Liver (tissue), 9 donors: ENCODE data around the gene BCAS1. TPM values are rescaled to one million over a fixed set of nuclear protein-coding genes. Genes with fewer than 3 reads are reported as not detected.
"Not testable (repeated sequence)": the region's sequence is repeated elsewhere in the genome, so short reads cannot be mapped to it uniquely, and the experiment has no call there.

Source experiments
- DNase-seq: peaks from one replicate; pipeline ENCODE4 v3.0.0-alpha.2; 2017; ENCODE audit warnings: low spot score
- H3K27ac ChIP-seq, 2 donors: one replicate each; pipeline ENCODE4 v1.7.0; 2013; ENCODE audit warnings: inconsistent platforms in 2 of 2, low read length in 2 of 2, control low read depth in 1 of 2, low read depth in 1 of 2, mild to moderate bottlenecking in 1 of 2
- H3K27me3 ChIP-seq, 4 donors: one replicate each; pipeline versions ENCODE4 v1.6.1 to v1.7.0; 2013; ENCODE audit warnings: low read length in 3 of 4, inconsistent platforms in 1 of 4, mild to moderate bottlenecking in 1 of 4, moderate library complexity in 1 of 4; ENCODE audit not compliant: control insufficient read depth in 4 of 4, insufficient read depth in 4 of 4
- H3K36me3 ChIP-seq, 4 donors: one replicate each; pipeline versions ENCODE4 v1.6.1 to v1.7.0; 2013; ENCODE audit warnings: low read length in 3 of 4, mild to moderate bottlenecking in 3 of 4, low read depth in 1 of 4, moderate library complexity in 1 of 4; ENCODE audit not compliant: control insufficient read depth in 4 of 4, insufficient read depth in 3 of 4
- H3K4me1 ChIP-seq, 4 donors: one replicate each; pipeline versions ENCODE4 v1.6.1 to v1.7.0; 2013; ENCODE audit warnings: low read length in 3 of 4, mild to moderate bottlenecking in 3 of 4, moderate library complexity in 1 of 4; ENCODE audit not compliant: control insufficient read depth in 4 of 4, insufficient read depth in 4 of 4
- H3K4me3 ChIP-seq, 3 donors: one replicate each; pipeline versions ENCODE4 v1.6.1 to v1.7.0; 2013; ENCODE audit warnings: low read length in 3 of 3, control low read depth in 1 of 3, low read depth in 1 of 3, mild to moderate bottlenecking in 1 of 3
- H3K9ac ChIP-seq, 2 donors: one replicate each; pipeline ENCODE4 v1.7.0; 2013; ENCODE audit warnings: low read length in 2 of 2, mild to moderate bottlenecking in 2 of 2, moderate library complexity in 2 of 2, control low read depth in 1 of 2, low read depth in 1 of 2
- H3K9me3 ChIP-seq, 4 donors: one replicate each; pipeline versions ENCODE4 v1.6.1 to v1.7.0; 2013; ENCODE audit warnings: low read length in 3 of 4; ENCODE audit not compliant: control insufficient read depth in 4 of 4
- EGR1 ChIP-seq, 2 donors: IDR thresholded peaks; 2 replicates each; pipeline ENCODE4 v1.6.1; 2016 to 2018; ENCODE audit warnings: antibody characterized with exemption in 2 of 2, low read depth in 2 of 2
- FOXA1 ChIP-seq: IDR thresholded peaks from 2 replicates; pipeline ENCODE4 v1.6.1; 2016; ENCODE audit warnings: antibody characterized with exemption
- GABPA ChIP-seq, 2 donors: IDR thresholded peaks in 1 of 2; conservative IDR thresholded peaks in 1 of 2; 2 replicates each; pipeline ENCODE4 v1.6.1; 2016; ENCODE audit warnings: antibody characterized with exemption in 2 of 2, mild to moderate bottlenecking in 1 of 2, moderate library complexity in 1 of 2
- HNF4A ChIP-seq, 2 donors: conservative IDR thresholded peaks; 2 replicates each; pipeline ENCODE4 v1.6.1; 2016; ENCODE audit warnings: antibody characterized with exemption in 2 of 2, mild to moderate bottlenecking in 2 of 2
- HNF4G ChIP-seq: IDR thresholded peaks from 2 replicates; pipeline ENCODE4 v1.6.1; 2016; ENCODE audit warnings: antibody characterized with exemption
- JUND ChIP-seq, 2 donors: IDR thresholded peaks; 2 replicates each; pipeline ENCODE4 v1.6.1; 2016; ENCODE audit warnings: antibody characterized with exemption in 2 of 2
- NR2F2 ChIP-seq: IDR thresholded peaks from 2 replicates; pipeline ENCODE4 v1.6.1; 2016; ENCODE audit warnings: antibody characterized with exemption
- RAD21 ChIP-seq, 2 donors: IDR thresholded peaks; 2 replicates each; pipeline ENCODE4 v1.6.1; 2016; ENCODE audit warnings: antibody characterized with exemption in 2 of 2, mild to moderate bottlenecking in 2 of 2
- RXRA ChIP-seq, 2 donors: IDR thresholded peaks; 2 replicates each; pipeline ENCODE4 v1.6.1; 2017 to 2018; ENCODE audit warnings: antibody characterized with exemption in 2 of 2, mild to moderate bottlenecking in 1 of 2
- TAF1 ChIP-seq: conservative IDR thresholded peaks from 2 replicates; pipeline ENCODE4 v1.6.1; 2016; ENCODE audit warnings: antibody characterized with exemption, mild to moderate bottlenecking
- WGBS: extraction: QIAGEN DNeasy Blood & Tissue Kit; methylation state at CpG from one replicate; pipeline ENCODE4 v1.1.7; 2013; 5-methylcytosine and 5-hydroxymethylcytosine counted together
- polyA plus RNA-seq, 2 donors: library from polyadenylated mRNA; stranded (reverse) in 1 of 2; unstranded in 1 of 2; fragments of 200-250 nt in 1 of 2; fragments of >200 nt in 1 of 2; fragmentation: Nextera tagmentation in 1 of 2; extraction: Ambion mirVana in 1 of 2; gene quantifications; one replicate each; pipeline versions ENCODE4 v1.2.1 to v1.2.3, GENCODE V29; 2013 to 2015
- total RNA-seq, 2 donors: library from RNA; depleted of rRNA; stranded (reverse); fragments of >200 nt; gene quantifications; one replicate each; pipeline ENCODE4 v1.2.3, GENCODE V29; 2014
- TF ChIP-seq, protein P1 (sequence below): IDR thresholded peaks from 2 replicates; pipeline ENCODE4 v1.6.1; 2016; ENCODE audit warnings: antibody characterized with exemption
- TF ChIP-seq, protein P2 (sequence below): IDR thresholded peaks from 2 replicates; pipeline ENCODE4 v1.6.1; 2016; ENCODE audit warnings: antibody characterized with exemption
- TF ChIP-seq, protein P3 (sequence below): IDR thresholded peaks from 2 replicates; pipeline ENCODE4 v1.6.1; 2016; ENCODE audit warnings: antibody characterized with exemption, mild to moderate bottlenecking
- TF ChIP-seq, protein P4 (sequence below): IDR thresholded peaks from 2 replicates; pipeline ENCODE4 v1.6.1; 2016; ENCODE audit warnings: antibody characterized with exemption
- donor health status: healthy.
- donor health status: healthy.
- donor health status: healthy.
- donor health status: healthy.
- donor health status: healthy.

Gene BCAS1
- total and polyA plus RNA-seq, 4 donors: under 0.01 to 0.93 (median 0.04) TPM

DNA sequence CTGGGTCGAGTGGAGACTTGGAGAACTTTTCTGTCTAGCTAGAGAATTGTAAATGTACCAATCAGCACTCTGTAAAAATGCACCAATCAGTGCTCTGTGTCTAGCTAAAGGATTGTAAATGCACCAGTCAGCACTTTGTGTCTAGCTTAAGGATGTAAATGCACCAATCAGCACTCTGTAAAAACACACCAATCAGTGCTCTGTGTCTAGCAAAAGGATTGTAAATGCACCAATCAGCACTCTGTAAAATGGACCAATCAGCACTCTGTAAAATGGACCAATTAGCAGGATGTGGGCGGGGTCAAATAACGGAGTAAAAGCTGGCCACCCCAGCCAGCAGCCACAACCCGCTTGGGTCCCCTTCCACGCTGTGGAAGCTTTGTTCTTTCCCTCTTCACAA is 96.5 kb downstream of the BCAS1 start:
- not testable (repeated sequence) for H3K27ac ChIP-seq, DNase-seq, H3K4me1 ChIP-seq, H3K9me3 ChIP-seq, H3K9ac ChIP-seq, H3K36me3 ChIP-seq, H3K27me3 ChIP-seq, H3K4me3 ChIP-seq
- 75% methylated on average over 5 of the region's 5 CpGs for WGBS

DNA sequence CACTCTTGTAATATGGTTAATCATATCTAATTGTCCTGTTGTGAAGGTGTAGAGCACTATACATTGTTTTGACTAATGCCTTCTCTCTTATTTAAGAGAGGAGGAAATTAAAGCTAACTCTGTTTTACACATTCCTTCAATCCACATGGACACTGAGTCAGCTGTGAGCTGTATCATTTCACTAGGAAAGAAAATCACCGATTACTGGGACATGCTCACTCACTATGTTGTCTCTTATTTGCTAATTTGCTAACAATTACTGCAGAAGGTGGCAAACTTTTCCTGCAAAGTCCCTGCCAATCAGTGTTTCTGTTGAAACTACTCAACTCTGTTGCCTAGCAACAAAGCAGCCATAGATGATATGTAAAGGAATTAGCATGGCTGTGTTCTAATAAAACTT is 98.2 kb downstream of the BCAS1 start:
- Histone ChIP-seq H3K4me1 (no peaks in the 10 kb centered on the region), H3K9ac (no peak overlapping the region), H3K9me3 (no peaks in the 10 kb centered on the region), H3K36me3 (no peaks in the 10 kb centered on the region), H3K4me3 (no peak overlapping the region), H3K27me3 (no peaks in the 10 kb centered on the region), H3K27ac (no peak overlapping the region)
- WGBS: 92% methylated on average over 1 of the region's 1 CpG
- no peak for DNase-seq
- TF ChIP-seq GABPA (IDR thresholded peaks at IDR 0.05 in 1 of 2, conservative IDR thresholded peaks at IDR 0.05 in 1 of 2): no peak
- TF ChIP-seq HNF4G: no peak
- no peak for TF ChIP-seq JUND (IDR thresholded peaks at IDR 0.05)
- TF ChIP-seq HNF4A (conservative IDR thresholded peaks at IDR 0.05): no peak
- TF ChIP-seq, protein P1, sequence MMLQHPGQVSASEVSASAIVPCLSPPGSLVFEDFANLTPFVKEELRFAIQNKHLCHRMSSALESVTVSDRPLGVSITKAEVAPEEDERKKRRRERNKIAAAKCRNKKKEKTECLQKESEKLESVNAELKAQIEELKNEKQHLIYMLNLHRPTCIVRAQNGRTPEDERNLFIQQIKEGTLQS: no peak
- TF ChIP-seq, protein P2, sequence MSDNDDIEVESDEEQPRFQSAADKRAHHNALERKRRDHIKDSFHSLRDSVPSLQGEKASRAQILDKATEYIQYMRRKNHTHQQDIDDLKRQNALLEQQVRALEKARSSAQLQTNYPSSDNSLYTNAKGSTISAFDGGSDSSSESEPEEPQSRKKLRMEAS: no peak
- no peak for TF ChIP-seq TAF1
- TF ChIP-seq FOXA1: no peak
- no peak for TF ChIP-seq EGR1 (IDR thresholded peaks at IDR 0.05; ENCODE audit: low read depth in 2 of 2)
- no peak for TF ChIP-seq RAD21 (IDR thresholded peaks at IDR 0.05)
- TF ChIP-seq, protein P3, sequence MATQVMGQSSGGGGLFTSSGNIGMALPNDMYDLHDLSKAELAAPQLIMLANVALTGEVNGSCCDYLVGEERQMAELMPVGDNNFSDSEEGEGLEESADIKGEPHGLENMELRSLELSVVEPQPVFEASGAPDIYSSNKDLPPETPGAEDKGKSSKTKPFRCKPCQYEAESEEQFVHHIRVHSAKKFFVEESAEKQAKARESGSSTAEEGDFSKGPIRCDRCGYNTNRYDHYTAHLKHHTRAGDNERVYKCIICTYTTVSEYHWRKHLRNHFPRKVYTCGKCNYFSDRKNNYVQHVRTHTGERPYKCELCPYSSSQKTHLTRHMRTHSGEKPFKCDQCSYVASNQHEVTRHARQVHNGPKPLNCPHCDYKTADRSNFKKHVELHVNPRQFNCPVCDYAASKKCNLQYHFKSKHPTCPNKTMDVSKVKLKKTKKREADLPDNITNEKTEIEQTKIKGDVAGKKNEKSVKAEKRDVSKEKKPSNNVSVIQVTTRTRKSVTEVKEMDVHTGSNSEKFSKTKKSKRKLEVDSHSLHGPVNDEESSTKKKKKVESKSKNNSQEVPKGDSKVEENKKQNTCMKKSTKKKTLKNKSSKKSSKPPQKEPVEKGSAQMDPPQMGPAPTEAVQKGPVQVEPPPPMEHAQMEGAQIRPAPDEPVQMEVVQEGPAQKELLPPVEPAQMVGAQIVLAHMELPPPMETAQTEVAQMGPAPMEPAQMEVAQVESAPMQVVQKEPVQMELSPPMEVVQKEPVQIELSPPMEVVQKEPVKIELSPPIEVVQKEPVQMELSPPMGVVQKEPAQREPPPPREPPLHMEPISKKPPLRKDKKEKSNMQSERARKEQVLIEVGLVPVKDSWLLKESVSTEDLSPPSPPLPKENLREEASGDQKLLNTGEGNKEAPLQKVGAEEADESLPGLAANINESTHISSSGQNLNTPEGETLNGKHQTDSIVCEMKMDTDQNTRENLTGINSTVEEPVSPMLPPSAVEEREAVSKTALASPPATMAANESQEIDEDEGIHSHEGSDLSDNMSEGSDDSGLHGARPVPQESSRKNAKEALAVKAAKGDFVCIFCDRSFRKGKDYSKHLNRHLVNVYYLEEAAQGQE: no peak
- TF ChIP-seq RXRA (IDR thresholded peaks at IDR 0.05): no peak
- TF ChIP-seq, protein P4, sequence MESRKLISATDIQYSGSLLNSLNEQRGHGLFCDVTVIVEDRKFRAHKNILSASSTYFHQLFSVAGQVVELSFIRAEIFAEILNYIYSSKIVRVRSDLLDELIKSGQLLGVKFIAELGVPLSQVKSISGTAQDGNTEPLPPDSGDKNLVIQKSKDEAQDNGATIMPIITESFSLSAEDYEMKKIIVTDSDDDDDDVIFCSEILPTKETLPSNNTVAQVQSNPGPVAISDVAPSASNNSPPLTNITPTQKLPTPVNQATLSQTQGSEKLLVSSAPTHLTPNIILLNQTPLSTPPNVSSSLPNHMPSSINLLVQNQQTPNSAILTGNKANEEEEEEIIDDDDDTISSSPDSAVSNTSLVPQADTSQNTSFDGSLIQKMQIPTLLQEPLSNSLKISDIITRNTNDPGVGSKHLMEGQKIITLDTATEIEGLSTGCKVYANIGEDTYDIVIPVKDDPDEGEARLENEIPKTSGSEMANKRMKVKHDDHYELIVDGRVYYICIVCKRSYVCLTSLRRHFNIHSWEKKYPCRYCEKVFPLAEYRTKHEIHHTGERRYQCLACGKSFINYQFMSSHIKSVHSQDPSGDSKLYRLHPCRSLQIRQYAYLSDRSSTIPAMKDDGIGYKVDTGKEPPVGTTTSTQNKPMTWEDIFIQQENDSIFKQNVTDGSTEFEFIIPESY: no peak
- no peak for TF ChIP-seq NR2F2
